LNCAP (cell line): ENCODE results near the gene CD46.

Source experiments
- TF ChIP-seq, protein P1 (sequence below): fragments of 450-650 bp; IDR thresholded peaks from 2 replicates; pipeline ENCODE4 v1.5.1; 2017; ENCODE audit warnings: mild to moderate bottlenecking

CD46 gene

DNA sequence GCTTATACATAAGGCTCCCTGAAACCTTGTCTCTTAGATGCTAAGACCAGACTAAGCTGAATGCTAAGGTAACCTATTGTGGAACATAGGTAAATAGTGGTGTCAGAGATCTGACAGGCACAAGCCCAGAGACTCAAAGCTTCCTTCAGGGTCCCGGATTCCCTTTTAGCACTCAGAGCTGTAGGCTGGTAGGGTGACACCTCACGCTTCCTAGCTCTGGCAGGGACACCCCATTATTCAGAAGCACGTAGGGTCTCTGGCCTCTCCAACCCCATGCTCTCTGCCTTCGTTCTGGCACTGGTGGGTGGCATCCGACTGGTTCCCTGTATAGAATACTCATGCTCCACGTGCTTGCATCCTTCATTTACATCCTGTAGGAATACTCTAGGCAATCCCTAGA, 90.7 kb downstream of the CD46 start:
- TF ChIP-seq, protein P1, sequence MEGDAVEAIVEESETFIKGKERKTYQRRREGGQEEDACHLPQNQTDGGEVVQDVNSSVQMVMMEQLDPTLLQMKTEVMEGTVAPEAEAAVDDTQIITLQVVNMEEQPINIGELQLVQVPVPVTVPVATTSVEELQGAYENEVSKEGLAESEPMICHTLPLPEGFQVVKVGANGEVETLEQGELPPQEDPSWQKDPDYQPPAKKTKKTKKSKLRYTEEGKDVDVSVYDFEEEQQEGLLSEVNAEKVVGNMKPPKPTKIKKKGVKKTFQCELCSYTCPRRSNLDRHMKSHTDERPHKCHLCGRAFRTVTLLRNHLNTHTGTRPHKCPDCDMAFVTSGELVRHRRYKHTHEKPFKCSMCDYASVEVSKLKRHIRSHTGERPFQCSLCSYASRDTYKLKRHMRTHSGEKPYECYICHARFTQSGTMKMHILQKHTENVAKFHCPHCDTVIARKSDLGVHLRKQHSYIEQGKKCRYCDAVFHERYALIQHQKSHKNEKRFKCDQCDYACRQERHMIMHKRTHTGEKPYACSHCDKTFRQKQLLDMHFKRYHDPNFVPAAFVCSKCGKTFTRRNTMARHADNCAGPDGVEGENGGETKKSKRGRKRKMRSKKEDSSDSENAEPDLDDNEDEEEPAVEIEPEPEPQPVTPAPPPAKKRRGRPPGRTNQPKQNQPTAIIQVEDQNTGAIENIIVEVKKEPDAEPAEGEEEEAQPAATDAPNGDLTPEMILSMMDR: no peak

DNA sequence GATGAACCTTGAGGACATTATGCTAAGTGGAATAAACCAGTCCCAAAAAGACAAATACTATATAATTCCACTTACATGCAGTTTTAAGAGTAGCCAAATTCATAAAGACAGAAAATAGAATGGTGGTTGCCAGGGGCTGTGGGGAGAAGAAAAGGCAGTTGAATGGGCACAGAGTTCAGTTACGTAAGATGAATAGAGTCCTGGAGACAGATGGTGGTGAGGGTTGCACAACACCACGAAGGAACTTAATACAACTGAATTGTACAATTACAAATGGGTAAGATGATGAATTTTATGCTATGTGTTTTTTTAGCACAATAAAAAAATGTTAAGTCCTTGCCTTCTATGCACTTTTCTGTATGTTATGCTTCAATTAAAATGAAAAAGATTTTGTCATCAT, 92.5 kb downstream of the CD46 start:
- TF ChIP-seq, protein P1: no peak
